Measurements from ENCODE around the gene JMJD8.

GRCh38 chr16:695355-696089 is 11.4 kb upstream of the JMJD8 start:
- TF ChIP-seq ZBTB7A (tag by site-specific recombination; IDR thresholded peaks at IDR 0.05; ENCODE audit: low read depth) (no peak), AEBP2 (tag by site-specific recombination; IDR thresholded peaks at IDR 0.05; ENCODE audit: borderline replicate concordance) (no peak), CTCF (tag by site-specific recombination; IDR thresholded peaks at IDR 0.05) (no peak), ZNF398 (tag by site-specific recombination; IDR thresholded peaks at IDR 0.05) (no peak), ZNF121 (tag by site-specific recombination; IDR thresholded peaks at IDR 0.05) (no peak), ZNF302 (tag by site-specific recombination; IDR thresholded peaks at IDR 0.05; ENCODE audit: low read depth) (no peak), ZNF132 (tag by site-specific recombination; IDR thresholded peaks at IDR 0.05; ENCODE audit: borderline replicate concordance) (no peak), GFI1B (tag by site-specific recombination; IDR thresholded peaks at IDR 0.05) (no peak), TCF7L2 (IDR thresholded peaks at IDR 0.05; ENCODE audit: borderline replicate concordance, low read depth, low read length) (no peak), BCL11A (tag by site-specific recombination; IDR thresholded peaks at IDR 0.05; ENCODE audit: low read depth) (no peak), ZNF585B (tag by site-specific recombination; IDR thresholded peaks at IDR 0.05) (no peak), ZNF776 (tag by site-specific recombination; IDR thresholded peaks at IDR 0.05; ENCODE audit: borderline replicate concordance) (no peak)

Measured in HEK293 (cell line).